HepG2 (cell line): ENCODE results near the gene CERS4. TPM values are rescaled to one million over a fixed set of nuclear protein-coding genes. Genes with fewer than 3 reads are reported as not detected.

Experiments
- ATAC-seq: fragments of 200-7000 bp; cut with Tn5 transposase; 3 replicates; pipeline ENCODE4 v1.9.1; 2020; ENCODE audit warnings: mild to moderate bottlenecking, moderate library complexity
- BruUV-seq: library from RNA; stranded (reverse); fragments of 400-500 nt; replicated peaks from 2 replicates; lab custom pipeline; 2021; lab: Mats Ljungman, UMichigan
- CTCF ChIA-PET: fragments of 300-600 bp; formaldehyde crosslinking; extraction: SDS; loops from one replicate; lab custom pipeline; 2021; ENCODE audit warnings: low total read pairs, inconsistent platforms, low intra/inter-chr PET ratio; lab: Yijun Ruan, JAX
- POLR2A ChIA-PET: fragments of 350-600 bp; sonication (Branson Sonifier 250); formaldehyde crosslinking; loops from one replicate; lab custom pipeline; 2020; ENCODE audit warnings: antibody characterized with exemption, inconsistent platforms; lab: Yijun Ruan, JAX
- DNase-seq: peaks from one replicate; pipeline ENCODE4 v3.0.0-alpha.2; 2015; ENCODE audit warnings: low spot score
- FAIRE-seq: peaks from 3 replicates; lab custom pipeline; 2011; peaks lifted over from hg19 to GRCh38; lab: Jason Lieb, UNC
- H2AFZ ChIP-seq: one replicate; pipeline ENCODE4 v1.6.1; 2011; ENCODE audit warnings: low read length, inconsistent platforms
- H3K27ac ChIP-seq: fragments of 300-600 bp; 3 replicates; pipeline ENCODE4 v1.8.0; 2011; ENCODE audit warnings: mixed run types, mild to moderate bottlenecking, mixed read lengths, low read length, inconsistent platforms; ENCODE audit not compliant: insufficient read depth; ENCODE audit errors: extremely low read length
- H3K27me3 ChIP-seq, 2 experiments: fragments of 200-600 bp in 1 of 2; 2 replicates in 1 of 2; 3 replicates in 1 of 2; pipeline versions ENCODE4 v1.6.0 to v1.8.0; 2011; ENCODE audit warnings: low read length in 2 of 2, mild to moderate bottlenecking in 2 of 2, moderate library complexity in 2 of 2, inconsistent platforms in 1 of 2; ENCODE audit not compliant: insufficient read depth in 2 of 2, control insufficient read depth in 1 of 2
- H3K36me3 ChIP-seq, 2 experiments: fragments of 200-600 bp in 1 of 2; replicated peaks in 1 of 2; 2 replicates in 1 of 2; 3 replicates in 1 of 2; pipeline versions ENCODE4 v1.5.1 to v1.8.0; 2011; ENCODE audit warnings: low read length in 2 of 2, inconsistent platforms in 1 of 2; ENCODE audit not compliant: insufficient read depth in 2 of 2, control insufficient read depth in 1 of 2
- H3K4me1 ChIP-seq: 2 replicates; pipeline ENCODE4 v1.5.1; 2012; ENCODE audit warnings: low read length, inconsistent platforms; ENCODE audit not compliant: insufficient read depth
- H3K4me2 ChIP-seq: 2 replicates; pipeline ENCODE4 v1.6.0; 2011; ENCODE audit warnings: low read depth, low read length, inconsistent platforms
- H3K4me3 ChIP-seq, 3 experiments: fragments of 200-600 bp in 1 of 3; sonication (generic), shearing (Covaris generic) in 1 of 3; replicated peaks in 1 of 3; 2 replicates each; pipeline ENCODE4 v1.5.1; 2011 to 2016; ENCODE audit warnings: low read length in 3 of 3, inconsistent platforms in 2 of 3, low read depth in 2 of 3, mild to moderate bottlenecking in 2 of 3, control low read depth in 1 of 3, mixed read lengths in 1 of 3; ENCODE audit not compliant: insufficient read depth in 1 of 3
- H3K79me2 ChIP-seq: one replicate; pipeline ENCODE4 v1.6.1; 2011; ENCODE audit warnings: low read length, inconsistent platforms; ENCODE audit not compliant: insufficient read depth
- H3K9ac ChIP-seq: 2 replicates; pipeline ENCODE4 v1.6.0; 2011; ENCODE audit warnings: mild to moderate bottlenecking, low read depth, low read length, inconsistent platforms; ENCODE audit not compliant: insufficient read depth
- H3K9me3 ChIP-seq: 2 replicates; pipeline ENCODE4 v1.5.1; 2012; ENCODE audit warnings: mild to moderate bottlenecking, low read length
- H4K20me1 ChIP-seq: 2 replicates; pipeline ENCODE4 v1.6.0; 2011; ENCODE audit warnings: inconsistent platforms, mild to moderate bottlenecking, low read length, moderate library complexity; ENCODE audit not compliant: insufficient read depth
- ARNT2 ChIP-seq: sonication (generic); formaldehyde crosslinking; IDR thresholded peaks from 2 replicates; pipeline ENCODE4 v1.8.0; 2022; ENCODE audit warnings: mild to moderate bottlenecking, low read depth, missing genetic modification reagents, moderate library complexity
- GABPA ChIP-seq, 2 experiments: IDR thresholded peaks; 2 replicates each; pipeline ENCODE4 v1.6.1; 2011 to 2016; ENCODE audit warnings: low read depth in 2 of 2, low read length in 1 of 2, missing biosample characterization in 1 of 2, missing genetic modification characterization in 1 of 2
- KLF9 ChIP-seq: IDR thresholded peaks from 2 replicates; pipeline ENCODE4 v1.6.1; 2016; ENCODE audit warnings: low read depth
- SRSF4 ChIP-seq: fragments of 200-400 bp; formaldehyde crosslinking; IDR thresholded peaks from one replicate; pipeline ENCODE4 v1.6.1; 2018; ENCODE audit warnings: mild to moderate bottlenecking, low read depth, low read length, moderate library complexity; ENCODE audit not compliant: poor library complexity, severe bottlenecking
- STAG1 ChIP-seq: sonication (generic); formaldehyde crosslinking; IDR thresholded peaks from 2 replicates; pipeline ENCODE4 v1.4.0; 2020; ENCODE audit warnings: missing genetic modification reagents
- TBL1XR1 ChIP-seq: fragments of 150-350 bp; IDR thresholded peaks from 2 replicates; pipeline ENCODE4 v1.6.1; 2014; ENCODE audit warnings: borderline replicate concordance, low read length; ENCODE audit not compliant: partially characterized antibody
- ZNF782 ChIP-seq: sonication (generic); formaldehyde crosslinking; IDR thresholded peaks from 2 replicates; pipeline ENCODE4 v1.4.0; 2020; ENCODE audit warnings: missing genetic modification reagents, mild to moderate bottlenecking, borderline replicate concordance
- WGBS: methylation state at CpG from one replicate; pipeline ENCODE4 v1.1.6; 2017; ENCODE audit warnings: low lambda C conversion rate; 5-methylcytosine and 5-hydroxymethylcytosine counted together
- in situ Hi-C: cut with HindIII; loops from 2 replicates; pipeline ENCODE4 v1.10.0; 2017; ENCODE audit warnings: low pct_unique_long_range_greater_than_20kb; ENCODE audit not compliant: extremely low pct_ligation_motif_present
- intact Hi-C: fragments of 100-400 bp; cut with micrococcal nuclease; formaldehyde crosslinking; loops from one replicate; pipeline ENCODE4 v1.10.0; 2022; ENCODE audit not compliant: unreplicated experiment
- polyA plus RNA-seq, 8 experiments: library from polyadenylated mRNA; depleted of rRNA in 3 of 8; stranded (reverse) in 7 of 8; unstranded in 1 of 8; fragments of >200 nt; fragmentation: Illumina TruSeq in 4 of 8; extraction: Trizol in 4 of 8; gene quantifications; 2 replicates each; pipeline versions ENCODE4 v1.2.1 to v1.2.3, GENCODE V29; 2011 to 2016; ENCODE audit warnings: low read depth in 4 of 8, missing spikeins in 1 of 8, mixed read lengths in 1 of 8; ENCODE audit not compliant: insufficient read depth in 1 of 8
- total RNA-seq, 5 experiments: library from RNA; depleted of rRNA; stranded (reverse); fragments of >200 nt; fragmentation: Illumina TruSeq; extraction: Trizol; gene quantifications; 2 replicates each; pipeline ENCODE4 v1.2.3, GENCODE V29; 2016; ENCODE audit warnings: low read depth in 1 of 5
- TF ChIP-seq, protein P1 (sequence below): sonication (generic); formaldehyde crosslinking; IDR thresholded peaks from 2 replicates; pipeline ENCODE4 v1.8.0; 2022; ENCODE audit warnings: mild to moderate bottlenecking, missing genetic modification reagents, moderate library complexity
- TF ChIP-seq, protein P2 (sequence below): sonication (generic); formaldehyde crosslinking; IDR thresholded peaks from 2 replicates; pipeline ENCODE4 v1.5.0; 2020; ENCODE audit warnings: missing genetic modification reagents

CERS4 gene
- total and polyA plus RNA-seq, 2 of the 13 experiments (the other 11 are each of a cell fraction or from before 2014, with no cell fraction given): 74.7 to 83.5 TPM

DNA sequence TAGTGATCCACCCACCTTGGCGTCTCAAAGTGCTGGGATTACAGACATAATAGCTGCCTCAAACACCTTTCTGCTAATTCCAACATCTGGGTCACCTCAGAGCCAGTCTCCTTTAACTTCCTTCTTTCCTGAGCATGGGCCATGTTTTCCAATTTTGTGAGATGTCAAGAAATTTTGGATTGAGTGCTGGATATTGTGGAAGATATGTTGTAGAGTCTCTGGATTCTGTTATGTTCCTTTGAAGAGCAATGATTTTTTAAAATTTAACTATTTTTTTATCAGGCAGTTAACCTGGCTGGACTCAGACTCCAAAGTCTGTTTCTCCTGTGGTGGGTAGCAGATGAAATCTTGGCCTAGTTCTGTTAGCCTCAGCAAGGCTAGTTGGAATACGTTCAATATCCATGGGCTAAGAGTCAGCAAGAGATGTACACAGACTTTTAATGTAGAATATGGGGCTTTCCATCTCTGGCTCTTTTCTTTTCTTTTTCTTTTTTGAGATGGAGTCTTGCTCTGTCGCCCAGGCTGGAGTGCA lies 22.0 kb downstream of the CERS4 start:
- Histone ChIP-seq H3K27ac (peak overlapping the region; percentile 31), H3K79me2 (peaks cover 42% of the 10 kb centered on the region), H3K4me1 (peaks cover 29% of the 10 kb centered on the region), H3K9ac (no peak overlapping the region), H3K4me2 (no peak overlapping the region)
- no peak for ATAC-seq
- POLR2A ChIA-PET: interaction anchor here (0.7 kb wide), 1 partner anchor 51 kb away, joined by 3 read pairs; no protein-coding TSS in a partner anchor
- TF ChIP-seq ZNF782 (CRISPR knock-in tag) (peak; percentile 75; the same call in 1 of the 2 replicates), GABPA (IDR thresholded peaks at IDR 0.05; ENCODE audit: low read depth, low read length) (no peak), GABPA (CRISPR knock-in tag; IDR thresholded peaks at IDR 0.05; ENCODE audit: low read depth) (no peak)
- TF ChIP-seq, all 625 proteins: peak for 1
- Histone ChIP-seq H3K27me3 (no peaks in the 10 kb centered on the region), H3K4me3 (no peak overlapping the region), H2AFZ (no peak overlapping the region), H3K9me3 (no peaks in the 10 kb centered on the region), H3K36me3 (peaks cover 1 to 10% of the 10 kb centered on the region in 2 experiments; a peak in 4 of 5 replicates), H4K20me1 (peaks cover 3% of the 10 kb centered on the region; the same call in 1 of the 2 replicates)
- intact Hi-C loops (no loop called here), in situ Hi-C loops (no loop called here)
- DNase-seq (no peak), FAIRE-seq (no peak)
- BruUV-seq: TSS peak; percentile 34
- WGBS: 87% methylated on average over 2 of the region's 3 CpGs
- CTCF ChIA-PET: no interaction called here

DNA sequence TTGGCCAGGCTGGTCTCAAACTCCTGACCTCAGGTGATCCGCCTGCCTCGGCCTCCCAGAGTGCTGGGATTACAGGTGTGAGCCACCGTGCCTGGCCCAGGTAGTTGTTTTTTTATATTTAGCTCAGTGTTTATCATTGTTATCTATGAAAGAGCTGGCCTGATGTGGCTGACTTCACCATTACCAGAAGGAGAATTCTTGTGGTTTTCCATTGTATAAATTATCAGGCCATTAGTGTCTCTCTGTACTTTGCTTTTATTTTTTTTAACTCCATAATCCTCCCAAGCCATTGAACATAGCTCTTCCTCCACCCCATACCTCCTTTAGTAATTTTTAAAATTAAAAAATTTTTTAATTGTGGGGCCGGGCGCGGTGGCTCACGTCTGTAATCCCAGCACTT lies 24.2 kb downstream of the CERS4 start:
- BruUV-seq: no TSS peak
- ATAC-seq (no peak), DNase-seq (no peak), FAIRE-seq (no peak)
- peaks cover 31% of the 10 kb centered on the region for H3K79me2 ChIP-seq
- no peak overlapping the region for H3K27ac ChIP-seq
- H3K27me3 ChIP-seq: no peaks in the 10 kb centered on the region
- no peak for TF ChIP-seq STAG1 (CRISPR knock-in tag)
- no peak for TF ChIP-seq KLF9 (CRISPR knock-in tag)
- TF ChIP-seq, protein P1, sequence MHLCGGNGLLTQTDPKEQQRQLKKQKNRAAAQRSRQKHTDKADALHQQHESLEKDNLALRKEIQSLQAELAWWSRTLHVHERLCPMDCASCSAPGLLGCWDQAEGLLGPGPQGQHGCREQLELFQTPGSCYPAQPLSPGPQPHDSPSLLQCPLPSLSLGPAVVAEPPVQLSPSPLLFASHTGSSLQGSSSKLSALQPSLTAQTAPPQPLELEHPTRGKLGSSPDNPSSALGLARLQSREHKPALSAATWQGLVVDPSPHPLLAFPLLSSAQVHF (CRISPR knock-in tag): no peak
- TF ChIP-seq, protein P2, sequence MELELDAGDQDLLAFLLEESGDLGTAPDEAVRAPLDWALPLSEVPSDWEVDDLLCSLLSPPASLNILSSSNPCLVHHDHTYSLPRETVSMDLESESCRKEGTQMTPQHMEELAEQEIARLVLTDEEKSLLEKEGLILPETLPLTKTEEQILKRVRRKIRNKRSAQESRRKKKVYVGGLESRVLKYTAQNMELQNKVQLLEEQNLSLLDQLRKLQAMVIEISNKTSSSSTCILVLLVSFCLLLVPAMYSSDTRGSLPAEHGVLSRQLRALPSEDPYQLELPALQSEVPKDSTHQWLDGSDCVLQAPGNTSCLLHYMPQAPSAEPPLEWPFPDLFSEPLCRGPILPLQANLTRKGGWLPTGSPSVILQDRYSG: no peak
- no peak for TF ChIP-seq TBL1XR1
- no peak for TF ChIP-seq SRSF4
- no peak for TF ChIP-seq ARNT2
- intact Hi-C loops: no loop called here
- H4K20me1 ChIP-seq: no peaks in the 10 kb centered on the region
- POLR2A ChIA-PET: no interaction called here
- in situ Hi-C loops: no loop called here
- H3K4me3 ChIP-seq: no peak overlapping the region
- no peak overlapping the region for H3K4me2 ChIP-seq
- WGBS: 74% methylated on average over 7 of the region's 7 CpGs
- no peak overlapping the region for H3K9ac ChIP-seq
- H3K9me3 ChIP-seq: no peaks in the 10 kb centered on the region
- H3K4me1 ChIP-seq: peaks cover 49% of the 10 kb centered on the region
- peaks cover 1 to 5% of the 10 kb centered on the region in 2 experiments; a peak in 3 of 5 replicates for H3K36me3 ChIP-seq
- CTCF ChIA-PET: no interaction called here
- H2AFZ ChIP-seq: no peak overlapping the region
